HEK293 (cell line): ENCODE measurements around the gene RRH.

Experiments
- CTCF ChIA-PET: fragments of 350-600 bp; formaldehyde crosslinking; extraction: SDS; loops from one replicate; lab custom pipeline; 2021; ENCODE audit warnings: antibody characterized with exemption; lab: Yijun Ruan, JAX
- POLR2A ChIA-PET: fragments of 300-600 bp; formaldehyde crosslinking; extraction: SDS; loops from one replicate; lab custom pipeline; 2020; ENCODE audit warnings: antibody characterized with exemption, inconsistent platforms; lab: Yijun Ruan, JAX
- H3K27ac ChIP-seq: fragments of 200-500 bp; sonication (Bioruptor generic); 2 replicates; pipeline ENCODE4 v1.5.1; 2014; ENCODE audit warnings: low read depth, low read length, control low read depth, inconsistent platforms; ENCODE audit errors: extremely low read depth
- H3K36me3 ChIP-seq, 2 experiments: fragments of 200-500 bp in 1 of 2; sonication (Bioruptor generic) in 1 of 2; 1 replicate in 1 of 2; 2 replicates in 1 of 2; pipeline ENCODE4 v1.5.1; 2014 to 2017; ENCODE audit warnings: inconsistent platforms in 2 of 2, low read length in 2 of 2; ENCODE audit not compliant: control insufficient read depth in 2 of 2, insufficient read depth in 1 of 2
- H3K4me1 ChIP-seq: fragments of 200-500 bp; sonication (Bioruptor generic); 2 replicates; pipeline ENCODE4 v1.5.1; 2014; ENCODE audit warnings: mild to moderate bottlenecking, low read length, inconsistent platforms; ENCODE audit not compliant: control insufficient read depth, insufficient read depth
- H3K4me3 ChIP-seq: 2 replicates; pipeline ENCODE4 v1.5.1; 2011; ENCODE audit warnings: low read depth, mild to moderate bottlenecking, control low read depth, low read length, moderate library complexity
- H3K9me3 ChIP-seq: fragments of 200-500 bp; sonication (Bioruptor generic); 2 replicates; pipeline ENCODE4 v1.5.1; 2014; ENCODE audit warnings: low read depth, low read length, inconsistent platforms; ENCODE audit not compliant: control insufficient read depth, insufficient read depth
- GLI4 ChIP-seq: fragments of 450-650 bp; formaldehyde crosslinking; IDR thresholded peaks from 2 replicates; pipeline ENCODE4 v1.5.1; 2016; ENCODE audit warnings: missing biosample characterization, missing genetic modification characterization
- OVOL3 ChIP-seq: fragments of 450-650 bp; formaldehyde crosslinking; IDR thresholded peaks from 2 replicates; pipeline ENCODE4 v1.5.1; 2016; ENCODE audit warnings: missing biosample characterization, missing genetic modification characterization
- REPIN1 ChIP-seq: fragments of 450-650 bp; formaldehyde crosslinking; IDR thresholded peaks from 2 replicates; pipeline ENCODE4 v1.5.1; 2017; ENCODE audit warnings: missing biosample characterization, missing genetic modification characterization, low read depth
- ZBTB20 ChIP-seq: fragments of 450-650 bp; formaldehyde crosslinking; IDR thresholded peaks from 2 replicates; pipeline ENCODE4 v1.5.1; 2016; ENCODE audit warnings: missing biosample characterization, missing genetic modification characterization
- ZFP3 ChIP-seq: fragments of 450-650 bp; formaldehyde crosslinking; IDR thresholded peaks from 2 replicates; pipeline ENCODE4 v1.5.1; 2016; ENCODE audit warnings: low read depth, missing biosample characterization, missing genetic modification characterization
- ZFP37 ChIP-seq: fragments of 450-650 bp; formaldehyde crosslinking; IDR thresholded peaks from 2 replicates; pipeline ENCODE4 v1.5.1; 2016; ENCODE audit warnings: missing biosample characterization, missing genetic modification characterization
- ZFP69B ChIP-seq: fragments of 450-650 bp; formaldehyde crosslinking; IDR thresholded peaks from 2 replicates; pipeline ENCODE4 v1.5.1; 2016; ENCODE audit warnings: missing biosample characterization, missing genetic modification characterization
- ZNF132 ChIP-seq: fragments of 450-650 bp; formaldehyde crosslinking; IDR thresholded peaks from 2 replicates; pipeline ENCODE4 v1.5.1; 2017; ENCODE audit warnings: missing biosample characterization, missing genetic modification characterization, borderline replicate concordance
- ZNF146 ChIP-seq: fragments of 450-650 bp; formaldehyde crosslinking; IDR thresholded peaks from 2 replicates; pipeline ENCODE4 v1.5.1; 2016; ENCODE audit warnings: missing biosample characterization, missing genetic modification characterization
- ZNF2 ChIP-seq: fragments of 450-650 bp; formaldehyde crosslinking; IDR thresholded peaks from 2 replicates; pipeline ENCODE4 v1.5.1; 2016; ENCODE audit warnings: missing biosample characterization, missing genetic modification characterization
- ZNF221 ChIP-seq: fragments of 450-650 bp; formaldehyde crosslinking; IDR thresholded peaks from 2 replicates; pipeline ENCODE4 v1.5.1; 2017; ENCODE audit warnings: missing biosample characterization, missing genetic modification characterization, borderline replicate concordance
- ZNF23 ChIP-seq: fragments of 450-650 bp; formaldehyde crosslinking; IDR thresholded peaks from 2 replicates; pipeline ENCODE4 v1.5.1; 2016; ENCODE audit warnings: missing biosample characterization, missing genetic modification characterization, borderline replicate concordance
- ZNF266 ChIP-seq: fragments of 450-650 bp; formaldehyde crosslinking; IDR thresholded peaks from 2 replicates; pipeline ENCODE4 v1.5.1; 2016; ENCODE audit warnings: missing biosample characterization, missing genetic modification characterization, low read depth
- ZNF311 ChIP-seq: fragments of 450-650 bp; formaldehyde crosslinking; IDR thresholded peaks from 2 replicates; pipeline ENCODE4 v1.5.1; 2017; ENCODE audit warnings: missing biosample characterization, missing genetic modification characterization, borderline replicate concordance
- ZNF391 ChIP-seq: fragments of 450-650 bp; formaldehyde crosslinking; IDR thresholded peaks from 2 replicates; pipeline ENCODE4 v1.5.1; 2016; ENCODE audit warnings: low read depth, missing biosample characterization, missing genetic modification characterization, borderline replicate concordance
- ZNF416 ChIP-seq: fragments of 450-650 bp; formaldehyde crosslinking; IDR thresholded peaks from 2 replicates; pipeline ENCODE4 v1.5.1; 2016; ENCODE audit warnings: missing biosample characterization, missing genetic modification characterization
- ZNF433 ChIP-seq: fragments of 450-650 bp; formaldehyde crosslinking; IDR thresholded peaks from 2 replicates; pipeline ENCODE4 v1.5.1; 2016; ENCODE audit warnings: missing biosample characterization, missing genetic modification characterization, low read depth
- ZNF48 ChIP-seq: fragments of 450-650 bp; formaldehyde crosslinking; IDR thresholded peaks from 2 replicates; pipeline ENCODE4 v1.5.1; 2016; ENCODE audit warnings: missing biosample characterization, missing genetic modification characterization
- ZNF585B ChIP-seq: fragments of 450-650 bp; formaldehyde crosslinking; IDR thresholded peaks from 2 replicates; pipeline ENCODE4 v1.5.1; 2016; ENCODE audit warnings: missing biosample characterization, missing genetic modification characterization
- ZNF654 ChIP-seq: fragments of 450-650 bp; formaldehyde crosslinking; IDR thresholded peaks from 2 replicates; pipeline ENCODE4 v1.5.1; 2016; ENCODE audit warnings: low read depth, missing biosample characterization, missing genetic modification characterization
- ZNF664 ChIP-seq: fragments of 450-650 bp; formaldehyde crosslinking; IDR thresholded peaks from 2 replicates; pipeline ENCODE4 v1.5.1; 2016; ENCODE audit warnings: missing biosample characterization, missing genetic modification characterization
- TF ChIP-seq, protein P1 (sequence below): fragments of 450-650 bp; formaldehyde crosslinking; conservative IDR thresholded peaks from 2 replicates; pipeline ENCODE4 v1.5.1; 2016; ENCODE audit warnings: low read depth, missing biosample characterization, missing genetic modification characterization
- TF ChIP-seq, protein P2 (sequence below): fragments of 450-650 bp; formaldehyde crosslinking; IDR thresholded peaks from 2 replicates; pipeline ENCODE4 v1.5.1; 2016; ENCODE audit warnings: missing biosample characterization, missing genetic modification characterization
- TF ChIP-seq, protein P3 (sequence below): fragments of 450-650 bp; formaldehyde crosslinking; IDR thresholded peaks from 2 replicates; pipeline ENCODE4 v1.5.1; 2017; ENCODE audit warnings: missing biosample characterization, missing genetic modification characterization
- TF ChIP-seq, protein P4 (sequence below): fragments of 450-650 bp; formaldehyde crosslinking; IDR thresholded peaks from 2 replicates; pipeline ENCODE4 v1.5.1; 2016; ENCODE audit warnings: missing biosample characterization, missing genetic modification characterization, borderline replicate concordance
- TF ChIP-seq, protein P5 (sequence below): fragments of 450-650 bp; formaldehyde crosslinking; IDR thresholded peaks from 2 replicates; pipeline ENCODE4 v1.5.1; 2016; ENCODE audit warnings: missing biosample characterization, missing genetic modification characterization

RRH gene

DNA sequence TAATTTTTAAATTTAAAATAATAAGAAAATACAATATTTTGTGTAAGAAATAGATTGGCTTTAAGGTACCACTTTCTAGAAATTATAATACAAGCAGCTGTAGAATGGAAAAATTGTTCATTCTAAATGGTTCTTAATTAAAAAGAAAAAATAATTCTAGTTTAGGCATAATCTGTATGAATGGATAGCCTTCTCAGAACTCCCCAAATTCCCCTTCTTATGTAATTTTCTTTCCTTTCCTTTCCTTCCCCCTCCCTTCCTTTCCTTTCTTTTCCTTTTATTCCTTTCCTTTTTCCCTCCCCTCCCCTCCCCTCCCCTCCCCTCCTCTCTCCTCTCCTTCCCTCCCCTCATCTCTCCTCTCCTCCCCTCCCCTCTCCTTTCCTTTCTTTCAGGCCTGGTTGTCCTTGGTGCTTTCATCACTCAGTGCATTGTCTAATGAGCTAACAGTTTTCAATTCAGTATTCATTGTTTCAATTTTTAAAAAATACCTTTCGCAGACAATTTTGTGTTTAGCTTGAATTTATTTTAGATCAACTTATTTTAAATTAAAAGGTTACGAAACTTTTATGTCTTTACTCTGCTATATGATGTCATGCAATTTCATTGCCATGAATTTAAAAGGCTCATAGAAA, 49.0 kb downstream of the RRH start:
- no peak overlapping the region for H3K4me3 ChIP-seq
- no peaks in the 10 kb centered on the region; the same call in 1 of the 2 replicates for H3K4me1 ChIP-seq
- ChIA-PET POLR2A (no interaction called here), CTCF (interaction anchor here (1.3 kb wide), 1 partner anchor 25 kb away, joined by 4 read pairs; no protein-coding TSS in a partner anchor)
- no peak for TF ChIP-seq ZBTB20 (tag by site-specific recombination)
- no peak for TF ChIP-seq ZFP37 (tag by site-specific recombination)
- TF ChIP-seq ZFP69B (tag by site-specific recombination) = no peak
- TF ChIP-seq, protein P1, sequence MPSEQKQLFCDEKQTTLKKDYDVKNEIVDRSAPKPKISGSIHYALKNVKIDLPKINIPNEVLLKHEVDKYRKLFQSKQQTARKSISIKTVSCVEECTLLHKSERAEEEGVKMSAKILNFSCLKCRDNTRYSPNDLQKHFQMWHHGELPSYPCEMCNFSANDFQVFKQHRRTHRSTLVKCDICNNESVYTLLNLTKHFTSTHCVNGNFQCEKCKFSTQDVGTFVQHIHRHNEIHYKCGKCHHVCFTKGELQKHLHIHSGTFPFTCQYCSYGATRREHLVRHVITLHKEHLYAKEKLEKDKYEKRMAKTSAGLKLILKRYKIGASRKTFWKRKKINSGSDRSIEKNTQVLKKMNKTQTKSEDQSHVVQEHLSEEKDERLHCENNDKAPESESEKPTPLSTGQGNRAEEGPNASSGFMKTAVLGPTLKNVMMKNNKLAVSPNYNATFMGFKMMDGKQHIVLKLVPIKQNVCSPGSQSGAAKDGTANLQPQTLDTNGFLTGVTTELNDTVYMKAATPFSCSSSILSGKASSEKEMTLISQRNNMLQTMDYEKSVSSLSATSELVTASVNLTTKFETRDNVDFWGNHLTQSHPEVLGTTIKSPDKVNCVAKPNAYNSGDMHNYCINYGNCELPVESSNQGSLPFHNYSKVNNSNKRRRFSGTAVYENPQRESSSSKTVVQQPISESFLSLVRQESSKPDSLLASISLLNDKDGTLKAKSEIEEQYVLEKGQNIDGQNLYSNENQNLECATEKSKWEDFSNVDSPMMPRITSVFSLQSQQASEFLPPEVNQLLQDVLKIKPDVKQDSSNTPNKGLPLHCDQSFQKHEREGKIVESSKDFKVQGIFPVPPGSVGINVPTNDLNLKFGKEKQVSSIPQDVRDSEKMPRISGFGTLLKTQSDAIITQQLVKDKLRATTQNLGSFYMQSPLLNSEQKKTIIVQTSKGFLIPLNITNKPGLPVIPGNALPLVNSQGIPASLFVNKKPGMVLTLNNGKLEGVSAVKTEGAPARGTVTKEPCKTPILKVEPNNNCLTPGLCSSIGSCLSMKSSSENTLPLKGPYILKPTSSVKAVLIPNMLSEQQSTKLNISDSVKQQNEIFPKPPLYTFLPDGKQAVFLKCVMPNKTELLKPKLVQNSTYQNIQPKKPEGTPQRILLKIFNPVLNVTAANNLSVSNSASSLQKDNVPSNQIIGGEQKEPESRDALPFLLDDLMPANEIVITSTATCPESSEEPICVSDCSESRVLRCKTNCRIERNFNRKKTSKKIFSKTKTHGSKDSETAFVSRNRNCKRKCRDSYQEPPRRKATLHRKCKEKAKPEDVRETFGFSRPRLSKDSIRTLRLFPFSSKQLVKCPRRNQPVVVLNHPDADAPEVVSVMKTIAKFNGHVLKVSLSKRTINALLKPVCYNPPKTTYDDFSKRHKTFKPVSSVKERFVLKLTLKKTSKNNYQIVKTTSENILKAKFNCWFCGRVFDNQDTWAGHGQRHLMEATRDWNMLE (tag by site-specific recombination) = no peak
- TF ChIP-seq ZNF221 (tag by site-specific recombination) = no peak
- no peak for TF ChIP-seq GLI4 (tag by site-specific recombination)
- no peak for TF ChIP-seq ZNF311 (tag by site-specific recombination)
- TF ChIP-seq ZNF664 (tag by site-specific recombination) = no peak
- TF ChIP-seq ZNF433 = no peak
- no peak for TF ChIP-seq OVOL3 (tag by site-specific recombination)
- TF ChIP-seq, protein P2, sequence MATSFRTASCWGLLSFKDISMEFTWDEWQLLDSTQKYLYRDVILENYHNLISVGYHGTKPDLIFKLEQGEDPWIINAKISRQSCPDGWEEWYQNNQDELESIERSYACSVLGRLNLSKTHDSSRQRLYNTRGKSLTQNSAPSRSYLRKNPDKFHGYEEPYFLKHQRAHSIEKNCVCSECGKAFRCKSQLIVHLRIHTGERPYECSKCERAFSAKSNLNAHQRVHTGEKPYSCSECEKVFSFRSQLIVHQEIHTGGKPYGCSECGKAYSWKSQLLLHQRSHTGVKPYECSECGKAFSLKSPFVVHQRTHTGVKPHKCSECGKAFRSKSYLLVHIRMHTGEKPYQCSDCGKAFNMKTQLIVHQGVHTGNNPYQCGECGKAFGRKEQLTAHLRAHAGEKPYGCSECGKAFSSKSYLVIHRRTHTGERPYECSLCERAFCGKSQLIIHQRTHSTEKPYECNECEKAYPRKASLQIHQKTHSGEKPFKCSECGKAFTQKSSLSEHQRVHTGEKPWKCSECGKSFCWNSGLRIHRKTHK (tag by site-specific recombination) = no peak
- no peak for TF ChIP-seq ZNF146 (tag by site-specific recombination)
- no peak for TF ChIP-seq REPIN1 (tag by site-specific recombination)
- no peak for TF ChIP-seq ZNF266 (tag by site-specific recombination)
- no peak for TF ChIP-seq ZNF416 (tag by site-specific recombination)
- TF ChIP-seq ZNF48 = no peak
- no peak for TF ChIP-seq ZNF391 (tag by site-specific recombination)
- no peak overlapping the region for H3K27ac ChIP-seq
- H3K9me3 ChIP-seq = no peaks in the 10 kb centered on the region
- H3K36me3 ChIP-seq = no peaks in the 10 kb centered on the region

DNA sequence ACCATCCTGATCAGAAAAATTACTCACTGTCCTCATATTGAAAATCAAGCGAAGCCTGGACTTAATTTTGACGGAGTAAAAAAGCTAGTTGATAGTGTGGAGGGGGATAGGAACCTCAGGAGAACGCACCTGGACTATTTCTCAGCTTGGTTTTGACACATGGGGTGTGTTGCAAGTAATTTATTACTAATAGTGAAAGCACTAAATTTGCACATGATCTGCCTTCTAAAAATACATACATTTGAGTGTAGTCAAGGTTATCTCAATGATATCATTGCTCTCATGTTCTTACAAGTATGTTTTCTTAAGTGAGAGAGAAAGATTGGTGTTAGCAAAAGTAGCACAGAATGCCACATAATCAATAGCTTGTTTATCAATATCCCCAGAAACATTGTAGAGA, 49.6 kb downstream of the RRH start:
- H3K9me3 ChIP-seq = no peaks in the 10 kb centered on the region
- H3K4me3 ChIP-seq = no peak overlapping the region
- ChIA-PET POLR2A (no interaction called here), CTCF (interaction anchor here (1.3 kb wide), 1 partner anchor 26 kb away, joined by 4 read pairs; no protein-coding TSS in a partner anchor)
- no peaks in the 10 kb centered on the region for H3K36me3 ChIP-seq
- no peak overlapping the region for H3K27ac ChIP-seq
- H3K4me1 ChIP-seq = no peaks in the 10 kb centered on the region; the same call in 1 of the 2 replicates
- TF ChIP-seq, protein P3, sequence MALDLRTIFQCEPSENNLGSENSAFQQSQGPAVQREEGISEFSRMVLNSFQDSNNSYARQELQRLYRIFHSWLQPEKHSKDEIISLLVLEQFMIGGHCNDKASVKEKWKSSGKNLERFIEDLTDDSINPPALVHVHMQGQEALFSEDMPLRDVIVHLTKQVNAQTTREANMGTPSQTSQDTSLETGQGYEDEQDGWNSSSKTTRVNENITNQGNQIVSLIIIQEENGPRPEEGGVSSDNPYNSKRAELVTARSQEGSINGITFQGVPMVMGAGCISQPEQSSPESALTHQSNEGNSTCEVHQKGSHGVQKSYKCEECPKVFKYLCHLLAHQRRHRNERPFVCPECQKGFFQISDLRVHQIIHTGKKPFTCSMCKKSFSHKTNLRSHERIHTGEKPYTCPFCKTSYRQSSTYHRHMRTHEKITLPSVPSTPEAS (tag by site-specific recombination) = no peak
- TF ChIP-seq ZFP3 (tag by site-specific recombination) (no peak), ZNF23 (tag by site-specific recombination) (no peak), ZNF2 (tag by site-specific recombination) (no peak), ZNF654 (no peak), ZNF585B (tag by site-specific recombination) (no peak), ZNF132 (no peak)
- TF ChIP-seq, protein P4, sequence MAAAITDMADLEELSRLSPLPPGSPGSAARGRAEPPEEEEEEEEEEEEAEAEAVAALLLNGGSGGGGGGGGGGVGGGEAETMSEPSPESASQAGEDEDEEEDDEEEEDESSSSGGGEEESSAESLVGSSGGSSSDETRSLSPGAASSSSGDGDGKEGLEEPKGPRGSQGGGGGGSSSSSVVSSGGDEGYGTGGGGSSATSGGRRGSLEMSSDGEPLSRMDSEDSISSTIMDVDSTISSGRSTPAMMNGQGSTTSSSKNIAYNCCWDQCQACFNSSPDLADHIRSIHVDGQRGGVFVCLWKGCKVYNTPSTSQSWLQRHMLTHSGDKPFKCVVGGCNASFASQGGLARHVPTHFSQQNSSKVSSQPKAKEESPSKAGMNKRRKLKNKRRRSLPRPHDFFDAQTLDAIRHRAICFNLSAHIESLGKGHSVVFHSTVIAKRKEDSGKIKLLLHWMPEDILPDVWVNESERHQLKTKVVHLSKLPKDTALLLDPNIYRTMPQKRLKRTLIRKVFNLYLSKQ (tag by site-specific recombination) = no peak
- TF ChIP-seq, protein P5, sequence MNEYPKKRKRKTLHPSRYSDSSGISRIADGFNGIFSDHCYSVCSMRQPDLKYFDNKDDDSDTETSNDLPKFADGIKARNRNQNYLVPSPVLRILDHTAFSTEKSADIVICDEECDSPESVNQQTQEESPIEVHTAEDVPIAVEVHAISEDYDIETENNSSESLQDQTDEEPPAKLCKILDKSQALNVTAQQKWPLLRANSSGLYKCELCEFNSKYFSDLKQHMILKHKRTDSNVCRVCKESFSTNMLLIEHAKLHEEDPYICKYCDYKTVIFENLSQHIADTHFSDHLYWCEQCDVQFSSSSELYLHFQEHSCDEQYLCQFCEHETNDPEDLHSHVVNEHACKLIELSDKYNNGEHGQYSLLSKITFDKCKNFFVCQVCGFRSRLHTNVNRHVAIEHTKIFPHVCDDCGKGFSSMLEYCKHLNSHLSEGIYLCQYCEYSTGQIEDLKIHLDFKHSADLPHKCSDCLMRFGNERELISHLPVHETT (tag by site-specific recombination) = no peak
